NCI-H146 treated with DMSO at 0.1 percent for 48 hours (cell line): Measurements from ENCODE around the gene MOGAT3.
"Not testable (repeated sequence)": the region's sequence is repeated elsewhere in the genome, so short reads cannot be mapped to it uniquely, and the experiment has no call there.

Source experiments
- DNase-seq: peaks from one replicate; lab custom pipeline; 2025; ENCODE audit not compliant: unreplicated experiment; lab: John Stamatoyannopoulos, UW

MOGAT3 gene

GRCh38 chr7:101205901-101206664 is 5.2 kb upstream of the MOGAT3 start:
- no peak for DNase-seq

- DNase-seq: not testable (repeated sequence)
Measured at GRCh38 chr7:101203740-101204738, 3.2 kb upstream of the MOGAT3 start.

GRCh38 chr7:101202603-101202918 is 1.7 kb upstream of the MOGAT3 start:
- no peak for DNase-seq

- no peak for DNase-seq
Measured at GRCh38 chr7:101201695-101202602, 1.1 kb upstream of the MOGAT3 start.

GRCh38 chr7:101200504-101200861 is 353 bp downstream of the MOGAT3 start:
- DNase-seq: no peak

- not testable (repeated sequence) for DNase-seq
Measured at GRCh38 chr7:101199522-101199921, 1.3 kb downstream of the MOGAT3 start.

- no peak for DNase-seq
Measured at GRCh38 chr7:101198476-101198875, 2.4 kb downstream of the MOGAT3 start.

- no peak for DNase-seq
Measured at GRCh38 chr7:101197991-101198390, 2.8 kb downstream of the MOGAT3 start.

GRCh38 chr7:101195884-101196283 is 5.0 kb downstream of the MOGAT3 start:
- DNase-seq: no peak

- DNase-seq: no peak
Measured at GRCh38 chr7:101189109-101189508, 11.7 kb downstream of the MOGAT3 start.

GRCh38 chr7:101186844-101187428 is 13.9 kb downstream of the MOGAT3 start:
- no peak for DNase-seq

- DNase-seq: no peak
Measured at GRCh38 chr7:101186194-101186593, 14.6 kb downstream of the MOGAT3 start.

GRCh38 chr7:101185258-101185839 is 15.5 kb downstream of the MOGAT3 start:
- DNase-seq: no peak

GRCh38 chr7:101180130-101180755 is 20.6 kb downstream of the MOGAT3 start, which contains the start of gene NAT16:
TSS of gene NAT16 (minus strand) at chr7:101180293. CDS start at chr7:101174807, 5,486 bp downstream.
- no peak for DNase-seq

- DNase-seq: no peak
Measured at GRCh38 chr7:101179713-101180112, 21.1 kb downstream of the MOGAT3 start.

GRCh38 chr7:101179117-101179516 is 21.7 kb downstream of the MOGAT3 start:
- peak; percentile 27 for DNase-seq

- DNase-seq: no peak
Measured at GRCh38 chr7:101177644-101178043, 23.2 kb downstream of the MOGAT3 start.

- no peak for DNase-seq
Measured at GRCh38 chr7:101175664-101176063, 25.2 kb downstream of the MOGAT3 start.

GRCh38 chr7:101174322-101174854 is 26.4 kb downstream of the MOGAT3 start:
- DNase-seq: no peak
